Kidney (tissue), 14 donors: Measurements from ENCODE around the gene SLCO3A1. TPM values are rescaled to one million over a fixed set of nuclear protein-coding genes. Genes with fewer than 3 reads are reported as not detected.
A peak's percentile ranks its signal among the peaks of the same experiment; 100 is the strongest.

Experiments used
- DNase-seq, 5 donors: peaks; one replicate each; pipeline ENCODE4 v3.0.0-alpha.2; 2013 to 2020
- FAIRE-seq: peaks from 2 replicates; lab custom pipeline; 2012; peaks lifted over from hg19 to GRCh38; lab: Jason Lieb, UNC
- H3K27ac ChIP-seq, 2 donors: one replicate each; pipeline ENCODE4 v1.7.0; 2013; ENCODE audit warnings: low read depth in 2 of 2, low read length in 2 of 2, inconsistent platforms in 1 of 2
- H3K27me3 ChIP-seq: one replicate; pipeline ENCODE4 v1.7.1; 2013; ENCODE audit warnings: low read length, inconsistent platforms; ENCODE audit not compliant: control insufficient read depth, insufficient read depth
- H3K36me3 ChIP-seq, 3 donors: one replicate each; pipeline versions ENCODE4 v1.7.0 to v1.7.1; 2013; ENCODE audit warnings: low read length in 3 of 3, control low read depth in 1 of 3, inconsistent platforms in 1 of 3; ENCODE audit not compliant: insufficient read depth in 3 of 3, control insufficient read depth in 2 of 3
- H3K4me1 ChIP-seq, 3 donors: one replicate each; pipeline versions ENCODE4 v1.7.0 to v1.7.1; 2013; ENCODE audit warnings: low read length in 3 of 3, inconsistent platforms in 1 of 3, low read depth in 1 of 3; ENCODE audit not compliant: control insufficient read depth in 2 of 3, insufficient read depth in 2 of 3
- H3K4me3 ChIP-seq, 3 donors: one replicate each; pipeline versions ENCODE4 v1.7.0 to v1.8.1; 2013; ENCODE audit warnings: low read length in 3 of 3, control low read depth in 1 of 3, inconsistent platforms in 1 of 3
- H3K9ac ChIP-seq, 3 donors: one replicate each; pipeline versions ENCODE4 v1.7.0 to v1.7.1; 2013; ENCODE audit warnings: low read length in 3 of 3, control low read depth in 1 of 3, inconsistent platforms in 1 of 3
- H3K9me3 ChIP-seq, 3 donors: one replicate each; pipeline versions ENCODE4 v1.7.0 to v1.7.1; 2013; ENCODE audit warnings: low read length in 3 of 3, control low read depth in 1 of 3, inconsistent platforms in 1 of 3; ENCODE audit not compliant: control insufficient read depth in 2 of 3, insufficient read depth in 1 of 3
- CTCF ChIP-seq: IDR thresholded peaks from 3 replicates; pipeline ENCODE4 v1.5.1; 2012; ENCODE audit warnings: mild to moderate bottlenecking, moderate library complexity, borderline replicate concordance; ENCODE audit not compliant: insufficient read depth; ENCODE audit errors: extremely low read depth
- intact Hi-C: fragments of 100-400 bp; cut with DNase I; formaldehyde crosslinking; loops from one replicate; pipeline ENCODE4 v1.11.1; 2022
- polyA plus RNA-seq: library from polyadenylated mRNA; stranded (reverse); fragments of 350-450 nt; fragmentation: Illumina TruSeq; extraction: RNeasy Lipid Tissue Mini Kit (QIAGEN cat#74804); gene quantifications from one replicate; pipeline ENCODE4 v1.2.3, GENCODE V29; 2014; ENCODE audit warnings: low read depth, low replicate concordance; ENCODE audit not compliant: insufficient read depth
- total RNA-seq: library from RNA; stranded (reverse); fragmentation: NEBNext Ultra II Directional; extraction: Animal tissue kit (Norgen Biotek cat#: 25700); gene quantifications from one replicate; pipeline ENCODE4 v1.2.1, GENCODE V29; 2021
- donor health status: control.
- donor health status: control.
- donor health status: control.
- donor health status: control.
- donor health status: control.
- donor health status: DM: yes; HTN: yes; CAD: no.
- donor health status: Normal renal cell carcinoma (clear cell type).

The SLCO3A1 gene
- total and polyA plus RNA-seq, 2 donors from 2014 or later = 12.8 to 59.4 TPM

GRCh38 chr15:91855241-91855640 is 1.7 kb downstream of the SLCO3A1 start:
- intact Hi-C loops = loop anchor here (10.0 kb wide), 2 partner anchors 130 to 220 kb away; no protein-coding TSS in a partner anchor
- FAIRE-seq (no peak), DNase-seq (no peak)
- Histone ChIP-seq H3K27me3 (no peaks in the 10 kb centered on the region), H3K36me3 (no peaks in the 10 kb centered on the region), H3K27ac (no peak overlapping the region), H3K9me3 (no peaks in the 10 kb centered on the region), H3K4me1 (peaks cover 0 to 9% (median 0%) of the 10 kb centered on the region in 3 donors), H3K9ac (no peak overlapping the region), H3K4me3 (peak overlapping the region in 1 of 3 donors; percentile 38)
- no peak for TF ChIP-seq CTCF

GRCh38 chr15:91855684-91856489 is 2.4 kb downstream of the SLCO3A1 start:
- DNase-seq (peak in 4 of 5 donors; percentile 68 to 76 (median 72)), FAIRE-seq (no peak)
- peak overlapping the region in 1 of 3 donors; percentile 18 for H3K4me3 ChIP-seq
- H3K9ac ChIP-seq = no peak overlapping the region
- H3K27ac ChIP-seq = peak overlapping the region in 1 of 2 donors; percentile 34
- intact Hi-C loops = loop anchor here (10.0 kb wide), 2 partner anchors 129 to 219 kb away; no protein-coding TSS in a partner anchor
- no peaks in the 10 kb centered on the region for H3K9me3 ChIP-seq
- H3K36me3 ChIP-seq = no peaks in the 10 kb centered on the region
- H3K4me1 ChIP-seq = peaks cover 0 to 9% (median 0%) of the 10 kb centered on the region in 3 donors
- no peaks in the 10 kb centered on the region for H3K27me3 ChIP-seq
- peak; percentile 20 for TF ChIP-seq CTCF

- Histone ChIP-seq H3K9ac (no peak overlapping the region), H3K4me1 (peaks cover 0 to 6% (median 0%) of the 10 kb centered on the region in 3 donors), H3K9me3 (no peaks in the 10 kb centered on the region), H3K27ac (no peak overlapping the region), H3K36me3 (no peaks in the 10 kb centered on the region), H3K4me3 (no peak overlapping the region), H3K27me3 (no peaks in the 10 kb centered on the region)
- FAIRE-seq (no peak), DNase-seq (no peak)
- intact Hi-C loops = loop anchor here (10.0 kb wide), 2 partner anchors 128 to 218 kb away; no protein-coding TSS in a partner anchor
- TF ChIP-seq CTCF = no peak
These were observed 3.7 kb downstream of the SLCO3A1 start for GRCh38 chr15:91857224-91857585.
